GM19193 (cell line): ENCODE data around the gene FBLIM1.

Source experiments
- POLR2A ChIP-seq: IDR thresholded peaks from 4 replicates; pipeline ENCODE4 v1.6.1; 2011; ENCODE audit not compliant: insufficient read depth, insufficient read length; ENCODE audit errors: extremely low read depth

Gene FBLIM1

GRCh38 chr1:15736892-15737261 lies 21.7 kb upstream of the FBLIM1 start:
- no peak for TF ChIP-seq POLR2A

- no peak for TF ChIP-seq POLR2A
These were observed 21.0 kb upstream of the FBLIM1 start for GRCh38 chr1:15737324-15738319.

DNA sequence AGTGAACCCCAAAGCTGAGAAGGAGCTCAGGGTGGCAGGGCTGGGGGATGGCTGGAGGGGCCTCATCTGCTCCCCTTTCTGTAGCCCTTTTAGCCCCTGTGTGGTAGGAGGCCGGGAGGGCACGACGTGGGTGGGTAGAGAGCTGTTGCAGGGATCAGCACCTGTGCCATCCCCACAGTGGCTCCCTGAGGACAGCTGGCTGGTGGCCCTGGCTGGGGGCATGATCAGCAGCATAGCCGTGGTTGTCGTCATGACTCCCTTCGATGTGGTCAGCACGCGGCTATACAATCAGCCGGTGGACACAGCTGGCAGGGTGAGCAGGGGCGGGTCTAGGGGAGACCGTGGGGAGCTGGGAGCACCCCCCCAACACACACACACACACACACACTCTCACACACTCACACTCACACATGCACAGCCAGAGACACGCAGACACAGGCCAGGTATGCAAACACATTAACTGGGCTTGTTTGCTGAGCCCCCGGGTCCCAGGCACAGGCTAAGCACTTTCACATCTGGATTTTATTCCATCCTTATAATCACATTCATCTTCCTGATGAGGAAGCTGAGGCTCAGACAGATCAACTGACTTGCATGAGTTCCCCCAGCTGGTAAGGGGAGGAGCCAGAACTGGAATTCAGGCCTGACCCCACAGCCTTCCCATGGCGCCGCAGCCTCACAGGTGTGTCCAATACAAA lies 20.0 kb upstream of the FBLIM1 start:
- TF ChIP-seq POLR2A = no peak

DNA sequence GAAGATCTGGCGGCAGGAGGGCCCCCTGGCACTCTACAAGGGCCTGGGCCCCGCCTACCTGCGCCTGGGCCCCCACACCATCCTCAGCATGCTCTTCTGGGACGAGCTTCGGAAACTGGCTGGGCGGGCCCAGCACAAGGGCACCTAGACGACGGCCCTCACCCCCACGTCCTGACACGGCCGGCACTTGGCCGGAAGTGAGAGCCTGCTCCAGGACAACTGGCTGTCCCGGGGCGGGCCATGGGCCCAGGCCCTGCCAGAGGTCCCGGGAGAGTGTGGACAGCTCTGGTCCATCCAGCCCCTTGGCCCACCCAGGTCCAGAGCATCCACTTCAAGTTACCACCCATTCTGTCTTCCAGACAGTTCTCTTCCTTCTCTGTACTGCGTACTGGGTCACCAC lies 19.3 kb upstream of the FBLIM1 start:
- TF ChIP-seq POLR2A = no peak

- TF ChIP-seq POLR2A = no peak
These were observed 18.9 kb upstream of the FBLIM1 start for GRCh38 chr1:15739745-15740144.

DNA sequence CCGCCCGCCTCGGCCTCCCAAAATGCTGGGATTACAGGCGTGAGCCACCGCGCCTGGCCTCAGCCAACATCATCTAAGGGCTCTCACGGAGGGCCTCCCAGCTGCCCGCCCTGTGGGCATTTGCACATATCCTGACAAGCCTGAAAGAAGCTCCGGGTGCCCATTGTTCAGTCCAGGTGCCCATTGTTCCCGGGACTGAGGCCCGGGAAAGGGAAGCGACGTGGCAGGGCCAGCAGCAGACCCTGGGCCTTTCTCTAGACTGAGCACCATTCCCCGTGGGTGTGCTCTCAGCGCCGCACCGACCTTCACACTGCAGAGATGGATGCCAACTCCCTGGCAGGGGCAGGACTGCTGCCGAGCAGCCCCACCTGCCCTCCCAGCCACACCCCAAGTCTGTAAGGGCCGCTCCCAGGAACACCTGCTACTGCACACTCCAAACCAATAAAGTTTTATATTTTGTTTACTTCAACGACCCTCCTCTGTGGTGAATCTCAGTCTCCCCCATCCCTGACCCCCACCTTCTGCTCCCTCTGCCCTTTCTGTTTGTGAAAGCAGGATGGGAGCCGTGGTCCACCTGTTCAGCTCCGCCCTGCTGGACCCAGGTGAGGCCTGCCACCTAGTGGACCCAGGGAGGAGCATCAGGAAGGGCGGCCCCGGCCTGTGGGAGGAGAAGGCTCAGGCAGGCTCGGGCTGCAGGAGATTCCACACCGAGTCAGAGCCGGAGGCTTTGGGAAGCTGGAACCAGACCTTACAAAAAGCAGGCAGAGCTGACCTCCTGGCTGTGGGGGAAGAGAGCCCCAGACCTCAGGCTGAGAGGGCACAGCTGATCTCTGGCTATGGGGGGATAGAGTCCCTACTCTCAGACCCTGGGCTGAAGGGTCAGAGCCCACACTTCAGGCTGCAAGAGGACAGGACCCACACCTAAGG lies 17.4 kb upstream of the FBLIM1 start:
- no peak for TF ChIP-seq POLR2A

DNA sequence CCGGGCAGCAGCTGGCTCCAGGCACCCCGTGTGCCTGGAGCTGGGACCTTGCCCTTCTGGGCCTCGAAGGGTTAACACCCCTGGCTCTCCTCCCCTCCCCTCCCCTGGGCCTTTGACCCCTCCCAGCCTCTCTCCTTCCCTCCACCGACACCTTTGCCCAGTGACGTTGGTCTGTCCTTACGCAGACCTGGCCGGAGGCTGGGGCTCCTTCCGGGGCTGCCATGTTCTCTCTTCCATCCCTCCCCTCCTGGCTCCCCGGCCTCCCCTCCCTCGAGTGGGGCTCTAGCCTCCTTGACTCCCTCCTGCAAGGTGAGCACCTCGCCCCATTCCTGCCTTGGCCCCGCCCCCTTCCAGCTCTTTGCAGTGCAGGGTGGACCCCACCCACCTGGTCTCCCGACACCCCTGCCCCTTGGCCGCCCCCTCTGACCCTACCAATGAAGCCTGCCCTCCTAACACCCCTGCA lies 16.2 kb upstream of the FBLIM1 start, which contains the start of gene TMEM82:
TSS of gene TMEM82 (plus strand) at position 161 of the 463 bp plus-strand sequence. CDS start at position 222, 61 bp downstream.
- no peak for TF ChIP-seq POLR2A

DNA sequence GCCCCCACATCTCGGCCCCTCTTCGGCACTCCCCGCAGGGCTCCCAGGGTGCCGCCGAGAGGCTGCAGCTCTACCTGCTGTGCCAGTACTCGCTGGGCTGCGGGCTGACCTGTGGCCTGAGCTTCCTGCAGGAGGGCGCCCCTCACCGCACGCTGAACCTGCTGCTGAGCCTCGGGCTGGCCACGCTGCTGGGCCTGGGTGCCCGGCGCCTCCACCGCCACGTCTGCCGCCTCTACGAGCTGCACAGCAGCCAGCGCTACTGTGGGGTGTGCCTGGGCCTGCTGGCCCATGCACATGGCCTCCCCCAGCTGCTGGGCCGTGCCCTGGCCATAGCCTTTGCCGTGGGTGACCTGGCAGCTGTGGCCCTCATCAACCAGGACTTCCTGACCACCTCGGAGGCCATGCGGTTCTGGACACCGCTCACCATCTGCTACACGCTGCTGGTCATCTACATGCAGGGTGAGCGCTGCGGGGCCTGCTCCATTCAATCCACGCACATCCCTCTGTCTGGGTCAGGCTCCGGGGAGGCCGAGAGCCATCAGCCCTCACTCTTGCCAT lies 14.4 kb upstream of the FBLIM1 start:
- TF ChIP-seq POLR2A = no peak

- no peak for TF ChIP-seq POLR2A
These were observed 11.2 kb upstream of the FBLIM1 start for GRCh38 chr1:15747378-15747777.

DNA sequence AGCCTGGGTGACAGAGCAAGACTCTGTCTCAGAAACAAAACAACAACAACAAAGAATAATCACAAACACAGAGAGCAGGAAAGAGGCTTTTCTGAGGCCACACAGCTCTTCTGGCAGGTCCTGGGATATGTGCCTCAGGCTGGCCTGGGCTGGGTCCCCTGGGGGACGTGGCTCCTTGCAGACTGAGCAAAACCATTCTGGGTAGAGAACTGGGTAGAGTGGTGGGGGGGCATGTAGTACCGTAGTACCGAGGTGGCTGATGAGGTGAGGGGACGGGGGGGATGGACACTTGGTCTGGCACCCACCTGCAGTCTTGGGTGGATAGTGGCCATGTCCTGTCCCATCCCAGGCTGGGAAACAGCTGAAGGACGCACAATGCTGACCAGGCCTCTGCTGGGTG lies 10.3 kb upstream of the FBLIM1 start:
- no peak for TF ChIP-seq POLR2A

- TF ChIP-seq POLR2A = no peak
These were observed 9.8 kb upstream of the FBLIM1 start for GRCh38 chr1:15748690-15749398.

DNA sequence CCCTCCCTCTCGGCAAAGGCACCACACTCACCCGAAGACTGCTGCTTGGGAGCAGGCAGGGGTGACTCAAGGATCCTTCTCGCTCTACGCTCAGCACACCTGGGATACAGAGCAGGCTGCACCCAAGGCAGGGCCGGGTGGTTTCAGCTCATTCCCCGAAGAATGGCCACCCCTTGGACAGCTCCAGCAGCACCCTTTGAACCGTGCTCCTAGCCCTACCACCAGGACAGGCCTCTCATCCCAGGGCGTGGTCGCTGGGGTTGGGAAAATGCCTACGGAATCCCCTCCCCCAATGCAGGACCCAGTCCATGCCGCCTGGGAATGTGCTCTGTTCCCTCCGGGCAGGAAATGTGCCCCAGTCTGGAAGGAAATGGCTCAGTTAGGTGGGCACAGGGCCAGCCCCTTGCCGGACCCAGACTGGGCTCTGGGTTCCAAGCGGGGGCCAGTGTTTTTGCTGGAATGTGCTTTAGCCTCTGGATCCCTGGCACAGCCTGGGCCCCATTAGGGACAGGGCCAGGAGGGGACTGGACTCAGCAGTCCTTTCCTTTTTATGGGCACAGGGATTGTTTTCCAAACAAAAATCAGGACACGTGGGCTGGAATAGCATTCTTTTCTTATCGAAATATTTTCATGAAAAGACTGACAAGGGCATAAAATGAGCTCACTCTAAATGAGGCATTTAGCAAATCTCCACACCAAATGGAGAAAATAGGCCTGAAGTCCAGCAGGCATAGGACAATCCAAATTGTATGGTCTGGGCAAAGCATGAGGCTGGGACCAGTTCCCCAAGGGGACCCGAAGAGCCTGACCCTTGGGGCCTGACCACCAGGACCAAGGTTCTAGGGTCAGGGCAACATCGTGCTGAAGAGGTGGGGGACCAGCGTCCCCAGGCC lies 8.9 kb upstream of the FBLIM1 start:
- no peak for TF ChIP-seq POLR2A

DNA sequence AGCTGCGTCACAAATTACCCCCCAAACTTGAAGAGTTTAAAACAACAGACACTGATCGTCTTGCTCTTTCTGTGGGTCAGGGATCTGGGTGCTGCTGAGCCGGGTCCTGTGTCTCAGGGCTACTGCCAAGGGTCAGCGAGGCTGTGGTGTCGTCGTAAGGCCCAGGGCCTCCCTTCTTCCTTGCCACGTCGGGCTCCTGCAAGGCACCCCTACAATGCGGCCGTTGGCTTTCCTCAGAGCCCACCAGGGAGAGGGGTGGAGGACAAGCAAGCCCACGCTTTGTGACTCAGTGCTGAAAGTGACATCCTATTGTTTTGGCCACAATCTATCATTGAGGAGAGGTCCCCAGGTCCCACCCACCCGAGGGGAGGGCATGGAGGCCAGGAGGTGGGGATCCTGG lies 7.7 kb upstream of the FBLIM1 start:
- no peak for TF ChIP-seq POLR2A
